SH-SY5Y (cell line): ENCODE results near the gene ANKMY2.

ENCODE experiments used
- GATA2 ChIP-seq: IDR thresholded peaks from 2 replicates; pipeline ENCODE4 v1.6.1; 2011; ENCODE audit warnings: mild to moderate bottlenecking, low read depth, low read length
- GATA3 ChIP-seq: IDR thresholded peaks from 2 replicates; pipeline ENCODE4 v1.6.1; 2011; ENCODE audit warnings: low read depth, mild to moderate bottlenecking, low read length, moderate library complexity

DNA sequence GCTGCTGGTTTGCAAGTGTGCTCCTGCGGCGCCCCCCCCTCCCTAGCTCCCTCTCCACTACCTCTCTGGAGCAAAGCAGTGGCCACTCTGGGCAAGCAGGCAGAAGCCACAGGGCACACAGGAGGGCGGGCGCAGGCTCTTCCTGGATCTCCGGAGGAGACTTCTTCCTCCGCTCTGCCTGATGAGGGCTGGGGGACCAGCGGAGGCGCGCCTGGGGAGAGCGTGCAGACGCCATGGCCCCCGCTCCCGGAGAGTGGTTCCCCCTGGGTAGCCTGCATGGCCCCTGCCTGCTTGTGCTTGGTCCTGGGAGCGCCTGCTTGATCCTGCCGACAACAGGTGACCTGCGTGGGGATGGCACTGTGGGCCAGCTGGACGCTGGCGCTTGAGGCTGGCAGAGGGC is 29.0 kb downstream of the ANKMY2 start:
- TF ChIP-seq GATA2 = no peak
- TF ChIP-seq GATA3 = no peak
